Loucy (cell line): ENCODE measurements around the gene ZNF664.

Source experiments
- CTCF ChIP-seq: fragments of 200-600 bp; sonication (generic); conservative IDR thresholded peaks from 2 replicates; pipeline ENCODE4 v1.5.1; 2014; ENCODE audit warnings: mild to moderate bottlenecking, antibody characterized with exemption, low read length
- EZH2phosphoT487 ChIP-seq: fragments of 200-600 bp; IDR thresholded peaks from 2 replicates; pipeline ENCODE4 v1.6.1; 2018; ENCODE audit warnings: antibody characterized with exemption, mild to moderate bottlenecking, moderate library complexity, borderline replicate concordance

- TF ChIP-seq CTCF (no peak), EZH2phosphoT487 (no peak)
These were observed 25.5 kb downstream of the ZNF664 start for GRCh38 chr12:123998344-123998990.
